ENCODE data around the gene COL7A1.

- TF ChIP-seq, protein P1, sequence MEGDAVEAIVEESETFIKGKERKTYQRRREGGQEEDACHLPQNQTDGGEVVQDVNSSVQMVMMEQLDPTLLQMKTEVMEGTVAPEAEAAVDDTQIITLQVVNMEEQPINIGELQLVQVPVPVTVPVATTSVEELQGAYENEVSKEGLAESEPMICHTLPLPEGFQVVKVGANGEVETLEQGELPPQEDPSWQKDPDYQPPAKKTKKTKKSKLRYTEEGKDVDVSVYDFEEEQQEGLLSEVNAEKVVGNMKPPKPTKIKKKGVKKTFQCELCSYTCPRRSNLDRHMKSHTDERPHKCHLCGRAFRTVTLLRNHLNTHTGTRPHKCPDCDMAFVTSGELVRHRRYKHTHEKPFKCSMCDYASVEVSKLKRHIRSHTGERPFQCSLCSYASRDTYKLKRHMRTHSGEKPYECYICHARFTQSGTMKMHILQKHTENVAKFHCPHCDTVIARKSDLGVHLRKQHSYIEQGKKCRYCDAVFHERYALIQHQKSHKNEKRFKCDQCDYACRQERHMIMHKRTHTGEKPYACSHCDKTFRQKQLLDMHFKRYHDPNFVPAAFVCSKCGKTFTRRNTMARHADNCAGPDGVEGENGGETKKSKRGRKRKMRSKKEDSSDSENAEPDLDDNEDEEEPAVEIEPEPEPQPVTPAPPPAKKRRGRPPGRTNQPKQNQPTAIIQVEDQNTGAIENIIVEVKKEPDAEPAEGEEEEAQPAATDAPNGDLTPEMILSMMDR (IDR thresholded peaks at IDR 0.05) = no peak
- TF ChIP-seq EZH2 (IDR thresholded peaks at IDR 0.05; ENCODE audit: borderline replicate concordance, insufficient read depth, low read depth, low read length, poor library complexity, severe bottlenecking) = no peak
Observed at GRCh38 chr3:48617559-48617958, 22.4 kb upstream of the COL7A1 start.

Measured in B cell (primary cell).